ENCODE measurements around the gene PDE3B.

DNA sequence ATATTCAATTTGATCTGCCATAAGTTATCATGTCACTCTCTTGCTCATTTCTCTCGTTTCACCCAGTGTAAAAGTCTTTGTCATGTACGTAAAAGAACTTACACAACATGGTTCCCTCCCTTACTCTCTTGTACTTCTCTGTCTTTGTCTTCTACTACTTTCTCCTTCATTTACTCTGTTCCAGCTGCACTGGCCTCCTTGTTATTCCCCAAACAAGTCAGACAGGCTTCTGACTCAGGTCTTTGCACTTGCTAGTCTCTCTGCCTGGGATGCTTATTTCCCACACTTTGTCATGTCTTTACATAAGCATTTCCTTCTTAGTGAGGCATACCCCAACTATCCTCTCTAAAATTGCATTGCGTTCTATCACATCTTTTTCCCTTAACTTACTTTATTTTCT lies 131.1 kb downstream of the PDE3B start:
- TF ChIP-seq, protein P1, sequence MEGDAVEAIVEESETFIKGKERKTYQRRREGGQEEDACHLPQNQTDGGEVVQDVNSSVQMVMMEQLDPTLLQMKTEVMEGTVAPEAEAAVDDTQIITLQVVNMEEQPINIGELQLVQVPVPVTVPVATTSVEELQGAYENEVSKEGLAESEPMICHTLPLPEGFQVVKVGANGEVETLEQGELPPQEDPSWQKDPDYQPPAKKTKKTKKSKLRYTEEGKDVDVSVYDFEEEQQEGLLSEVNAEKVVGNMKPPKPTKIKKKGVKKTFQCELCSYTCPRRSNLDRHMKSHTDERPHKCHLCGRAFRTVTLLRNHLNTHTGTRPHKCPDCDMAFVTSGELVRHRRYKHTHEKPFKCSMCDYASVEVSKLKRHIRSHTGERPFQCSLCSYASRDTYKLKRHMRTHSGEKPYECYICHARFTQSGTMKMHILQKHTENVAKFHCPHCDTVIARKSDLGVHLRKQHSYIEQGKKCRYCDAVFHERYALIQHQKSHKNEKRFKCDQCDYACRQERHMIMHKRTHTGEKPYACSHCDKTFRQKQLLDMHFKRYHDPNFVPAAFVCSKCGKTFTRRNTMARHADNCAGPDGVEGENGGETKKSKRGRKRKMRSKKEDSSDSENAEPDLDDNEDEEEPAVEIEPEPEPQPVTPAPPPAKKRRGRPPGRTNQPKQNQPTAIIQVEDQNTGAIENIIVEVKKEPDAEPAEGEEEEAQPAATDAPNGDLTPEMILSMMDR (IDR thresholded peaks at IDR 0.05) = no peak
- no peak for TF ChIP-seq POLR2A (IDR thresholded peaks at IDR 0.05)
